Testis (tissue), 3 donors: ENCODE measurements around the gene ST6GALNAC6. TPM values are rescaled to one million over a fixed set of nuclear protein-coding genes. Genes with fewer than 3 reads are reported as not detected.

Experiments
- DNase-seq: peaks from one replicate; pipeline ENCODE4 v3.0.0-alpha.2; 2019
- H3K27ac ChIP-seq, 2 donors: fragments of 200-600 bp; sonication (generic); one replicate each; pipeline ENCODE4 v1.5.1; 2019
- H3K27me3 ChIP-seq: fragments of 200-600 bp; sonication (generic); one replicate; pipeline ENCODE4 v1.5.1; 2019
- H3K36me3 ChIP-seq: fragments of 200-600 bp; sonication (generic); one replicate; pipeline ENCODE4 v1.5.1; 2017; ENCODE audit warnings: low read depth; ENCODE audit errors: missing control alignments
- H3K4me1 ChIP-seq: fragments of 200-600 bp; sonication (generic); one replicate; pipeline ENCODE4 v1.5.1; 2019
- H3K4me3 ChIP-seq, 2 donors: fragments of 200-600 bp; sonication (generic); one replicate each; pipeline ENCODE4 v1.5.1; 2017 to 2019
- H3K9me3 ChIP-seq: fragments of 200-600 bp; sonication (generic); one replicate; pipeline ENCODE4 v1.5.1; 2017
- CTCF ChIP-seq, 3 experiments: fragments of 450-650 bp in 2 of 3; fragments of 200-600 bp in 1 of 3; sonication (generic) in 1 of 3; IDR thresholded peaks; one replicate each; pipeline ENCODE4 v1.5.1; 2016 to 2019; ENCODE audit warnings: antibody characterized with exemption in 3 of 3, mild to moderate bottlenecking in 2 of 3, moderate library complexity in 1 of 3
- POLR2A ChIP-seq: fragments of 450-650 bp; IDR thresholded peaks from one replicate; pipeline ENCODE4 v1.6.1; 2017; ENCODE audit warnings: antibody characterized with exemption, mild to moderate bottlenecking, moderate library complexity
- WGBS, 2 donors: methylation state at CpG; one replicate each; pipeline ENCODE4 v1.1.5; 2018; 5-methylcytosine and 5-hydroxymethylcytosine counted together
- intact Hi-C: fragments of 100-400 bp; cut with DNase I; formaldehyde crosslinking; loops from one replicate; pipeline ENCODE4 v1.15.1; 2023; ENCODE audit warnings: low total_unique reads
- polyA plus RNA-seq: library from polyadenylated mRNA; stranded (reverse); fragments of 350-450 nt; fragmentation: Illumina TruSeq; extraction: RNeasy Lipid Tissue Mini Kit (QIAGEN cat#74804); gene quantifications from one replicate; pipeline ENCODE4 v1.2.3, GENCODE V29; 2014; ENCODE audit warnings: low read depth, low replicate concordance; ENCODE audit not compliant: insufficient read depth
- total RNA-seq, 2 donors: library from RNA; depleted of rRNA; stranded (reverse); fragments of >200 nt; gene quantifications; one replicate each; pipeline ENCODE4 v1.2.3, GENCODE V29; 2016

ST6GALNAC6 gene
- total and polyA plus RNA-seq, 3 donors from 2014 or later, result 43.0 to 70.3 (median 46.3) TPM

GRCh38 chr9:127942216-127943010 lies 43.0 kb upstream of the ST6GALNAC6 start:
- 42 to 56% methylated on average over 14 to 18 of the region's 18 CpGs for WGBS, 2 donors
- peak overlapping the region; percentile 56 to 79 for H3K27ac ChIP-seq
- peak; percentile 86 for DNase-seq

GRCh38 chr9:127941961-127942215 lies 42.5 kb upstream of the ST6GALNAC6 start:
- peak overlapping the region; percentile 56 to 79 for H3K27ac ChIP-seq
- DNase-seq, result no peak
- no peaks in the 10 kb centered on the region for H3K27me3 ChIP-seq
- H3K4me1 ChIP-seq, result peaks cover 49% of the 10 kb centered on the region
- H3K4me3 ChIP-seq, result no peak overlapping the region
- peaks cover 5% of the 10 kb centered on the region for H3K36me3 ChIP-seq
- intact Hi-C loops, result loop anchor here (5.0 kb wide), 1 partner anchor 175 kb away; no protein-coding TSS in a partner anchor
- TF ChIP-seq POLR2A (no peak), CTCF (IDR thresholded peaks at IDR 0.05) (no peak)
- WGBS, 2 donors, result 45 to 50% methylated on average over 1 to 3 of the region's 3 CpGs
- no peaks in the 10 kb centered on the region for H3K9me3 ChIP-seq

More at GRCh38 chr9:127942216-127943010, 43.0 kb upstream of the ST6GALNAC6 start:
- TF ChIP-seq CTCF (IDR thresholded peaks at IDR 0.05), result peak; percentile 84 to 94 (median 90)
- TF ChIP-seq POLR2A, result no peak
- peaks cover 5% of the 10 kb centered on the region for H3K36me3 ChIP-seq
- H3K27me3 ChIP-seq, result no peaks in the 10 kb centered on the region
- H3K9me3 ChIP-seq, result no peaks in the 10 kb centered on the region
- H3K4me1 ChIP-seq, result peaks cover 48% of the 10 kb centered on the region
- no peak overlapping the region for H3K4me3 ChIP-seq
- intact Hi-C loops, result loop anchor here (5.0 kb wide), 1 partner anchor 175 kb away; no protein-coding TSS in a partner anchor

- TF ChIP-seq CTCF (IDR thresholded peaks at IDR 0.05) (no peak), POLR2A (no peak)
- intact Hi-C loops, result loop anchor here (5.0 kb wide), 1 partner anchor 176 kb away; no protein-coding TSS in a partner anchor
- H3K9me3 ChIP-seq, result no peaks in the 10 kb centered on the region
- DNase-seq, result no peak
- no peak overlapping the region for H3K4me3 ChIP-seq
- peak overlapping the region; percentile 56 to 79 for H3K27ac ChIP-seq
- peaks cover 46% of the 10 kb centered on the region for H3K4me1 ChIP-seq
- H3K36me3 ChIP-seq, result peaks cover 5% of the 10 kb centered on the region
- WGBS, 2 donors, result 38 to 41% methylated on average over 14 to 18 of the region's 18 CpGs
- H3K27me3 ChIP-seq, result no peaks in the 10 kb centered on the region
Observed at GRCh38 chr9:127941062-127941960, 41.9 kb upstream of the ST6GALNAC6 start.

- Histone ChIP-seq H3K4me1 (peaks cover 42% of the 10 kb centered on the region), H3K9me3 (no peaks in the 10 kb centered on the region), H3K4me3 (no peak overlapping the region), H3K36me3 (peaks cover 5% of the 10 kb centered on the region), H3K27ac (peak overlapping the region; percentile 56 to 79), H3K27me3 (no peaks in the 10 kb centered on the region)
- WGBS, 2 donors, result 43 to 48% methylated on average over 4 of the region's 4 CpGs
- DNase-seq, result no peak
- TF ChIP-seq CTCF (IDR thresholded peaks at IDR 0.05) (no peak), POLR2A (no peak)
- intact Hi-C loops, result loop anchor here (5.0 kb wide), 1 partner anchor 177 kb away; no protein-coding TSS in a partner anchor
Observed at GRCh38 chr9:127940593-127940992, 41.2 kb upstream of the ST6GALNAC6 start.
